Stimulated activated naive CD8-positive, alpha-beta T cell treated with anti-CD3 and anti-CD28 coated beads, Interleukin-15, Interleukin-2, amounts not matched to agents 100 ng/mL and 50 ng/mL, for 24 hours (primary cell): ENCODE data around the gene UNC5C.

Source experiments
- H3K27ac Mint-ChIP-seq: one replicate; pipeline ENCODE4 v1.8.0; 2021; ENCODE audit warnings: mild to moderate bottlenecking, mixed read lengths
- H3K27me3 Mint-ChIP-seq: one replicate; pipeline ENCODE4 v1.8.0; 2021; ENCODE audit warnings: mixed read lengths
- H3K36me3 Mint-ChIP-seq: one replicate; pipeline ENCODE4 v1.8.0; 2021; ENCODE audit warnings: low read depth, mixed read lengths
- H3K4me1 Mint-ChIP-seq: one replicate; pipeline ENCODE4 v1.8.0; 2021; ENCODE audit warnings: low read depth, mixed read lengths
- H3K4me3 Mint-ChIP-seq: one replicate; pipeline ENCODE4 v1.8.0; 2021; ENCODE audit warnings: mild to moderate bottlenecking, mixed read lengths
- H3K9me3 Mint-ChIP-seq: one replicate; pipeline ENCODE4 v1.8.0; 2021; ENCODE audit warnings: mixed read lengths

Gene UNC5C

GRCh38 chr4:95429416-95429815 is 119.4 kb downstream of the UNC5C start:
- Mint-ChIP-seq H3K27me3 (no peaks in the 10 kb centered on the region), H3K4me1 (no peaks in the 10 kb centered on the region), H3K9me3 (no peaks in the 10 kb centered on the region), H3K27ac (no peak overlapping the region), H3K4me3 (no peak overlapping the region), H3K36me3 (no peaks in the 10 kb centered on the region)

GRCh38 chr4:95428291-95429070 is 120.3 kb downstream of the UNC5C start:
- H3K4me3 Mint-ChIP-seq = no peak overlapping the region
- H3K4me1 Mint-ChIP-seq = no peaks in the 10 kb centered on the region
- no peaks in the 10 kb centered on the region for H3K36me3 Mint-ChIP-seq
- no peaks in the 10 kb centered on the region for H3K27me3 Mint-ChIP-seq
- H3K27ac Mint-ChIP-seq = no peak overlapping the region
- no peaks in the 10 kb centered on the region for H3K9me3 Mint-ChIP-seq

GRCh38 chr4:95426455-95426854 is 122.3 kb downstream of the UNC5C start:
- no peaks in the 10 kb centered on the region for H3K36me3 Mint-ChIP-seq
- H3K4me3 Mint-ChIP-seq = no peak overlapping the region
- H3K27ac Mint-ChIP-seq = no peak overlapping the region
- no peaks in the 10 kb centered on the region for H3K4me1 Mint-ChIP-seq
- H3K27me3 Mint-ChIP-seq = no peaks in the 10 kb centered on the region
- no peaks in the 10 kb centered on the region for H3K9me3 Mint-ChIP-seq

- Mint-ChIP-seq H3K4me3 (no peak overlapping the region), H3K4me1 (no peaks in the 10 kb centered on the region), H3K9me3 (no peaks in the 10 kb centered on the region), H3K36me3 (no peaks in the 10 kb centered on the region), H3K27ac (no peak overlapping the region), H3K27me3 (no peaks in the 10 kb centered on the region)
Observed at GRCh38 chr4:95422436-95422835, 126.3 kb downstream of the UNC5C start.

- Mint-ChIP-seq H3K4me3 (no peak overlapping the region), H3K27me3 (no peaks in the 10 kb centered on the region), H3K9me3 (no peaks in the 10 kb centered on the region), H3K27ac (no peak overlapping the region), H3K4me1 (no peaks in the 10 kb centered on the region), H3K36me3 (no peaks in the 10 kb centered on the region)
Observed at GRCh38 chr4:95421869-95422268, 126.9 kb downstream of the UNC5C start.

GRCh38 chr4:95417531-95417930 is 131.2 kb downstream of the UNC5C start:
- Mint-ChIP-seq H3K36me3 (no peaks in the 10 kb centered on the region), H3K4me3 (no peak overlapping the region), H3K9me3 (no peaks in the 10 kb centered on the region), H3K27me3 (no peaks in the 10 kb centered on the region), H3K4me1 (no peaks in the 10 kb centered on the region), H3K27ac (no peak overlapping the region)

GRCh38 chr4:95415346-95415771 is 133.4 kb downstream of the UNC5C start:
- Mint-ChIP-seq H3K9me3 (no peaks in the 10 kb centered on the region), H3K27me3 (no peaks in the 10 kb centered on the region), H3K4me3 (no peak overlapping the region), H3K27ac (no peak overlapping the region), H3K36me3 (no peaks in the 10 kb centered on the region), H3K4me1 (no peaks in the 10 kb centered on the region)

GRCh38 chr4:95411371-95412088 is 137.2 kb downstream of the UNC5C start:
- no peaks in the 10 kb centered on the region for H3K4me1 Mint-ChIP-seq
- no peak overlapping the region for H3K27ac Mint-ChIP-seq
- H3K9me3 Mint-ChIP-seq = no peaks in the 10 kb centered on the region
- no peak overlapping the region for H3K4me3 Mint-ChIP-seq
- H3K36me3 Mint-ChIP-seq = no peaks in the 10 kb centered on the region
- H3K27me3 Mint-ChIP-seq = no peaks in the 10 kb centered on the region

- Mint-ChIP-seq H3K4me1 (no peaks in the 10 kb centered on the region), H3K27me3 (no peaks in the 10 kb centered on the region), H3K9me3 (no peaks in the 10 kb centered on the region), H3K4me3 (no peak overlapping the region), H3K36me3 (no peaks in the 10 kb centered on the region), H3K27ac (no peak overlapping the region)
Observed at GRCh38 chr4:95410387-95410977, 138.3 kb downstream of the UNC5C start.

GRCh38 chr4:95409750-95410149 is 139.0 kb downstream of the UNC5C start:
- no peaks in the 10 kb centered on the region for H3K27me3 Mint-ChIP-seq
- H3K4me3 Mint-ChIP-seq = no peak overlapping the region
- H3K4me1 Mint-ChIP-seq = no peaks in the 10 kb centered on the region
- no peaks in the 10 kb centered on the region for H3K9me3 Mint-ChIP-seq
- H3K27ac Mint-ChIP-seq = no peak overlapping the region
- H3K36me3 Mint-ChIP-seq = no peaks in the 10 kb centered on the region

- Mint-ChIP-seq H3K4me3 (no peak overlapping the region), H3K27me3 (no peaks in the 10 kb centered on the region), H3K36me3 (no peaks in the 10 kb centered on the region), H3K27ac (no peak overlapping the region), H3K9me3 (no peaks in the 10 kb centered on the region), H3K4me1 (no peaks in the 10 kb centered on the region)
Observed at GRCh38 chr4:95409127-95409526, 139.6 kb downstream of the UNC5C start.

- Mint-ChIP-seq H3K9me3 (no peaks in the 10 kb centered on the region), H3K27ac (no peak overlapping the region), H3K27me3 (no peaks in the 10 kb centered on the region), H3K4me1 (no peaks in the 10 kb centered on the region), H3K36me3 (no peaks in the 10 kb centered on the region), H3K4me3 (no peak overlapping the region)
Observed at GRCh38 chr4:95402299-95402698, 146.5 kb downstream of the UNC5C start.

- H3K4me1 Mint-ChIP-seq = no peaks in the 10 kb centered on the region
- no peaks in the 10 kb centered on the region for H3K9me3 Mint-ChIP-seq
- H3K36me3 Mint-ChIP-seq = no peaks in the 10 kb centered on the region
- H3K27me3 Mint-ChIP-seq = no peaks in the 10 kb centered on the region
- no peak overlapping the region for H3K4me3 Mint-ChIP-seq
- H3K27ac Mint-ChIP-seq = no peak overlapping the region
Observed at GRCh38 chr4:95398217-95398616, 150.6 kb downstream of the UNC5C start.

- H3K27ac Mint-ChIP-seq = no peak overlapping the region
- H3K4me3 Mint-ChIP-seq = no peak overlapping the region
- H3K27me3 Mint-ChIP-seq = no peaks in the 10 kb centered on the region
- H3K4me1 Mint-ChIP-seq = no peaks in the 10 kb centered on the region
- no peaks in the 10 kb centered on the region for H3K9me3 Mint-ChIP-seq
- no peaks in the 10 kb centered on the region for H3K36me3 Mint-ChIP-seq
Observed at GRCh38 chr4:95394752-95395306, 153.9 kb downstream of the UNC5C start.

GRCh38 chr4:95393821-95394220 is 155.0 kb downstream of the UNC5C start:
- H3K27me3 Mint-ChIP-seq = no peaks in the 10 kb centered on the region
- H3K27ac Mint-ChIP-seq = no peak overlapping the region
- H3K4me3 Mint-ChIP-seq = no peak overlapping the region
- H3K36me3 Mint-ChIP-seq = no peaks in the 10 kb centered on the region
- no peaks in the 10 kb centered on the region for H3K9me3 Mint-ChIP-seq
- H3K4me1 Mint-ChIP-seq = no peaks in the 10 kb centered on the region
